Endothelial cell (in vitro differentiated cells): ENCODE results near the gene ABT1. TPM values are rescaled to one million over a fixed set of nuclear protein-coding genes. Genes with fewer than 3 reads are reported as not detected.
A peak's percentile ranks its signal among the peaks of the same experiment; 100 is the strongest.

ENCODE experiments used
- DNase-seq: peaks from one replicate; pipeline ENCODE4 v3.0.0; 2021; ENCODE audit warnings: low spot score
- H3K27ac Mint-ChIP-seq: one replicate; pipeline ENCODE4 v1.8.0; 2021; ENCODE audit warnings: mixed read lengths, inconsistent platforms; ENCODE audit not compliant: unreplicated experiment
- H3K27me3 Mint-ChIP-seq: one replicate; pipeline ENCODE4 v1.8.0; 2021; ENCODE audit warnings: mild to moderate bottlenecking, moderate library complexity, mixed read lengths, inconsistent platforms; ENCODE audit not compliant: unreplicated experiment
- H3K36me3 Mint-ChIP-seq: one replicate; pipeline ENCODE4 v1.8.0; 2021; ENCODE audit warnings: mild to moderate bottlenecking, low read depth, mixed read lengths, inconsistent platforms; ENCODE audit not compliant: unreplicated experiment
- H3K4me1 Mint-ChIP-seq: one replicate; pipeline ENCODE4 v1.8.0; 2021; ENCODE audit warnings: mild to moderate bottlenecking, mixed read lengths, inconsistent platforms; ENCODE audit not compliant: unreplicated experiment
- H3K4me3 Mint-ChIP-seq: one replicate; pipeline ENCODE4 v1.8.0; 2021; ENCODE audit warnings: mild to moderate bottlenecking, mixed read lengths, inconsistent platforms; ENCODE audit not compliant: unreplicated experiment
- H3K9me3 Mint-ChIP-seq: one replicate; pipeline ENCODE4 v1.8.0; 2021; ENCODE audit warnings: mixed read lengths, inconsistent platforms; ENCODE audit not compliant: unreplicated experiment
- total RNA-seq: library from RNA; stranded (reverse); fragmentation: NEBNext Ultra II Directional; extraction: Animal tissue kit (Norgen Biotek cat#: 25700); gene quantifications from one replicate; pipeline ENCODE4 v1.2.1, GENCODE V29; 2021; ENCODE audit not compliant: unreplicated experiment
- TF ChIP-seq, protein P1 (sequence below): fragments of 200-600 bp; sonication (generic); IDR thresholded peaks from one replicate; pipeline ENCODE4 v1.5.0; 2021; ENCODE audit warnings: antibody characterized with exemption; ENCODE audit not compliant: unreplicated experiment

ABT1 gene
- total RNA-seq, 1 donor from 2014 or later, result 20.4 TPM

DNA sequence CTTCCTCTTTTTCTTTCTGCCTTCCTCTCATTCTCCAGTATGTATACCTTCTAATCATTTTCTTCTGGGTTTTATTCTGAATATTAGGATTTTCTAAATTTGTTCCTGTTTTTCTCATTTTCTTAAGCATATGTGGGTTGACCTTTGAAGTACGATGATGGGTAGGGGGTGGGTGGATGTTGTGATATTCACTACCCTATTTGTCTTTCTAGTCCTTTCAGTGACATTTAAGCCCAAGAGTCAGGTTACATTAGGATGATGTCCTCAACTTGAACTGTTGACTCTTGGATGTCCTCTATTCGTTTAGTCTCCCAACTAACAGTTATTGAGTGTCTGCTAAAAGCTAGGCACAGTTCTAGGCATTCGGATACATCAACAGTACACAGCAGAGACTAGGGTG, 7.3 kb downstream of the ABT1 start:
- Mint-ChIP-seq H3K27me3 (no peaks in the 10 kb centered on the region), H3K36me3 (peaks cover 5% of the 10 kb centered on the region), H3K4me3 (no peak overlapping the region), H3K27ac (no peak overlapping the region), H3K9me3 (no peaks in the 10 kb centered on the region), H3K4me1 (no peaks in the 10 kb centered on the region)
- DNase-seq, result no peak
- TF ChIP-seq, protein P1, sequence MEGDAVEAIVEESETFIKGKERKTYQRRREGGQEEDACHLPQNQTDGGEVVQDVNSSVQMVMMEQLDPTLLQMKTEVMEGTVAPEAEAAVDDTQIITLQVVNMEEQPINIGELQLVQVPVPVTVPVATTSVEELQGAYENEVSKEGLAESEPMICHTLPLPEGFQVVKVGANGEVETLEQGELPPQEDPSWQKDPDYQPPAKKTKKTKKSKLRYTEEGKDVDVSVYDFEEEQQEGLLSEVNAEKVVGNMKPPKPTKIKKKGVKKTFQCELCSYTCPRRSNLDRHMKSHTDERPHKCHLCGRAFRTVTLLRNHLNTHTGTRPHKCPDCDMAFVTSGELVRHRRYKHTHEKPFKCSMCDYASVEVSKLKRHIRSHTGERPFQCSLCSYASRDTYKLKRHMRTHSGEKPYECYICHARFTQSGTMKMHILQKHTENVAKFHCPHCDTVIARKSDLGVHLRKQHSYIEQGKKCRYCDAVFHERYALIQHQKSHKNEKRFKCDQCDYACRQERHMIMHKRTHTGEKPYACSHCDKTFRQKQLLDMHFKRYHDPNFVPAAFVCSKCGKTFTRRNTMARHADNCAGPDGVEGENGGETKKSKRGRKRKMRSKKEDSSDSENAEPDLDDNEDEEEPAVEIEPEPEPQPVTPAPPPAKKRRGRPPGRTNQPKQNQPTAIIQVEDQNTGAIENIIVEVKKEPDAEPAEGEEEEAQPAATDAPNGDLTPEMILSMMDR, result no peak

DNA sequence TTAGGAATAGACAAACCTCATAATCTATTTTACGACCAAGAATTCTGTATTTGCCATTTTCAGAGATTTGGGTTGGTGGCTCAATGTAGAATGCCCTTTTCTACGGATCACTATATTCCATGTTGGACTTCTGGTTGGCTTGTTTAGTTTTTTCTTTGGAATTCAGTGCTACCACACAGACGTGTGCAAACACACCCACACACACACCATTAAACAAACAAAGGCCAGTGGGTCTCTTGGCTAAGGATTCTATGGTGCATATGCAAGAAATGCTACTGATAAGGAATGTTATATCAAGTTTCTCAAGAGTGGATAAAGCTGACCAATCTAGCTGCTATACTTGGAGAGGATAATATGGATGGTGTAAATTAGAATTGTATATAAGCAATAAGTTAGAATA, 8.0 kb downstream of the ABT1 start:
- no peak for DNase-seq
- H3K36me3 Mint-ChIP-seq, result peaks cover under 1% of the 10 kb centered on the region
- no peak overlapping the region for H3K27ac Mint-ChIP-seq
- H3K9me3 Mint-ChIP-seq, result no peaks in the 10 kb centered on the region
- no peak overlapping the region for H3K4me3 Mint-ChIP-seq
- H3K27me3 Mint-ChIP-seq, result peaks cover 3% of the 10 kb centered on the region
- TF ChIP-seq, protein P1, result no peak
- no peaks in the 10 kb centered on the region for H3K4me1 Mint-ChIP-seq

DNA sequence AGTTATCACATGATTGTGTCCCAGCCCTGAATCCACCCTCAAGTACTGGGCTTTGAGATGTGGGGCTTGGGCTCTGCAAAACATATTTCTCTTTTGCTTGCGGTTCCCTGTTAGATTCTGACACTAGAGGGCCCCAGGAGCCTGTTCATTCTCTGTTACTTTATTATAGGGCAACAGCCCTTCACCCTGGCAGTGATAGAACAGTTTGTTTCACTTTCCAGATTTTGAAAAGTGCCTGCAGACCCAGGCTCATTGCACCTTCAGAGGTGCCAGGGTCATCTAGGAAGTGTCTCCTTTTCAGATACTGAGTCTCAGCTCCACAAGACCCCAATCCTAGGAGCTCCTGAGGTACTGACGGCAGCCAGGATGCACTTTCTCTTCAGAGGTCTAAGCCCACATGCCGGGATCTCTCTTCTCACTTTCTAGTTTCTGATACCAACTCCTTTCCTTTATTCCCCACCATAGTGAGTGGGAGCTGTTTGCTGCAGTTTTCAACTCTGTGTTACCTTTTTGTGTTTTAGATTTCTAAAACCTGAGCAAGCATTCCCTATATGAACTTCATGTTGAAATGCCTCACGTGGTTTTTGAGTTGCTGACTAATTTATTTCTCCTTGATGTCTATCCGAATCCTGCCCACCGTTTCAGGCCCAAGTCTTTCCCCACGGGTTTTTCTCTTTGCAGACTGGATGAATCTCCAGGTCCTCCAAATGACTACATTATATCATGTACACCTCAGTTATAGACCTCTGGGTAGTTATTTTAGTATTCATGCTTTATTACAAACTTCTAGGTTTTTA, 10.9 kb downstream of the ABT1 start:
- H3K27me3 Mint-ChIP-seq, result peaks cover 10% of the 10 kb centered on the region

DNA sequence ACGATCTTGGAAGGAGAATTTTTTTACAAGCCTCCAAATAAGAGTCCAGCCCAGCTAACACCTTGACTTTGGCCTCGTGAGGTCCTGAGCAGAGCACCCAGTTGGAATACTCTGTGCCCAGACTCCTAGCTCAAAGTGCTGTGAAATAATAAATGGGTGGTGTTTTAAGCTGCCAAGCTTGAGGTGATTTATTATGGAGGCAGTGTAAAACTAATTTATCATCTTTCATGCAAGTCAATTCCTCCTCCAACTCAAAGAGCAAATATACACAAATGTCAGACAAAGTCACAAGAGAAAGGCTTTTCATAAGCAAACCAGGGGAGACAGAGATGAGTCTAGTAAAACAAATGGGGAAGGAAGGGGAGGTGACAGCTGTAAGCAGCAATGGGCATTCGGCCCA, 12.7 kb downstream of the ABT1 start:
- DNase-seq, result no peak
- H3K4me1 Mint-ChIP-seq, result peaks cover 8% of the 10 kb centered on the region
- peaks cover 18% of the 10 kb centered on the region for H3K27me3 Mint-ChIP-seq
- H3K9me3 Mint-ChIP-seq, result no peaks in the 10 kb centered on the region
- no peak overlapping the region for H3K4me3 Mint-ChIP-seq
- TF ChIP-seq, protein P1, result no peak
- H3K36me3 Mint-ChIP-seq, result no peaks in the 10 kb centered on the region
- no peak overlapping the region for H3K27ac Mint-ChIP-seq

More for the DNA sequence above, 10.9 kb downstream of the ABT1 start:
- H3K4me1 Mint-ChIP-seq, result no peaks in the 10 kb centered on the region
- H3K36me3 Mint-ChIP-seq, result no peaks in the 10 kb centered on the region
- no peaks in the 10 kb centered on the region for H3K9me3 Mint-ChIP-seq
- H3K27ac Mint-ChIP-seq, result no peak overlapping the region
- DNase-seq, result peak; percentile 51
- H3K4me3 Mint-ChIP-seq, result no peak overlapping the region
- TF ChIP-seq, protein P1, result no peak

DNA sequence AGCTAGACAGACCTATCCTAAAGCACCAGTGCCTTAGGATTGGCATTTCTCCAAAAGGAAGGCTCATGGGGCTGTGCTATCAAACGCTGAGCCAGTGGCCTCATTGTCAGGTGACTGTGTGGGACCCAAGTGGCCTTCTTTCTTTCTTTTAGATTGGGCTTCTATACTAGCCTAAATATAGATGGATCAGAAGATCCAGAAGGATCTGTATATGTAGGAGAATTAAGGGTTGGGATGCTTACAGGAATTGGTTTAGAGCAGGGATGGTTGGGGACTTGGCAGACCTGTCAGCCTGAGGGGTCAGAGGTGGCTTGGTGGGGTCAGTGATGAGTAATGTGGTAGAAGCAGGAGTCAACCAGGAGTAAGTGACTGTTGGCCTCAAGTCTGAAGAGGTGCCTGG, 14.8 kb downstream of the ABT1 start:
- H3K27me3 Mint-ChIP-seq, result peaks cover 18% of the 10 kb centered on the region

More for the DNA sequence above, 14.8 kb downstream of the ABT1 start:
- Mint-ChIP-seq H3K4me3 (no peak overlapping the region), H3K4me1 (peaks cover 8% of the 10 kb centered on the region), H3K27ac (no peak overlapping the region), H3K9me3 (no peaks in the 10 kb centered on the region), H3K36me3 (no peaks in the 10 kb centered on the region)
- TF ChIP-seq, protein P1, result no peak
- no peak for DNase-seq
